ENCODE measurements around the gene LGALSL.

GRCh38 chr2:64479259-64480117 lies 25.5 kb downstream of the LGALSL start:
- no peak for TF ChIP-seq POLR2AphosphoS5 (IDR thresholded peaks at IDR 0.05; ENCODE audit: insufficient read depth in 1 of 2, low read depth in 1 of 2)
- TF ChIP-seq CTCF (IDR thresholded peaks at IDR 0.05) = no peak
- TF ChIP-seq POLR2A (IDR thresholded peaks at IDR 0.05) = no peak

Data from vagina (tissue), 2 donors.